ENCODE data around the gene ZNRF3. TPM values are rescaled to one million over a fixed set of nuclear protein-coding genes. Genes with fewer than 3 reads are reported as not detected.
"Not testable (repeated sequence)": the region's sequence is repeated elsewhere in the genome, so short reads cannot be mapped to it uniquely, and the experiment has no call there.

Gene ZNRF3
- polyA plus RNA-seq, 3 donors, result 26.9 to 28.8 (median 27.6) TPM

DNA sequence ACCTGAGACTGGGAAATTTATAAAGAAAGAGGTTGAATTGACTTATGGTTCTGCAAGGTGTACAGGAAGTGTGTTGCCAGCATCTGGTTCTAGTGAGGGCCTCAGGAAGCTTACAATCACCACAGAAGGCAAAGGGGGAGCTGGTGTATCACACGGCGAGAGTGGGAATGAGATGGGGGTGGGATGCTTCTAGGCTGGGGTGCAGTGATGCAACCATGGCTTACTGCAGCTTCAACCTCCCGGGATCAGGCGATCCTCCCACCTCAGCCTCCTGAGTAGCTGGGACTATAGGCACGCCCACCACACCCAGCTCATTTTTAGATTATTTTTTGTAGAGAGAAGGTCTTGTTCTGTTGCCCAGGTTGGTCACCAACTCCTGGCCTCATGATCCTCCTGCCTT lies 117.3 kb downstream of the ZNRF3 start:
- no peak for DNase-seq (ENCODE audit: low read depth in 3 of 3, low spot score in 2 of 3)

DNA sequence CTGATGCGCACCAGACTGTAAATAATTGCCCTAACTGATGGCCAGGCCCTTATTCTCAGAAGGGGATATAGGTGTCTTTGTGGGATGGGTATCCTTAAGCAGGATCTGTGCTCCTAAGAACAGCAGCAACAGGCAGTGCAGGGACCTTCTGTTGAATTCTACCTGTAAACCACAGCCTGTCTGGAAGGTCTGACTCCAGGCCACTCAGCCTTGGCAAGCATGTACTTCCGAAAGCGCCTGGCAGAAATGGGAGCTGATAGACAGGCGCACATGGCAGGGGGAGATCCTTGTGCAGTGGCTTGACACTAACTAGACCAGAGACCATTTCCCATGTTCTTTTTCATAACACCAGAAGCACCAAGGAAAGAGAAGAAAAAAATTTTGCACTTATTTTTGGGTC lies 119.2 kb downstream of the ZNRF3 start:
- no peak for DNase-seq (ENCODE audit: low read depth in 3 of 3, low spot score in 2 of 3)

DNA sequence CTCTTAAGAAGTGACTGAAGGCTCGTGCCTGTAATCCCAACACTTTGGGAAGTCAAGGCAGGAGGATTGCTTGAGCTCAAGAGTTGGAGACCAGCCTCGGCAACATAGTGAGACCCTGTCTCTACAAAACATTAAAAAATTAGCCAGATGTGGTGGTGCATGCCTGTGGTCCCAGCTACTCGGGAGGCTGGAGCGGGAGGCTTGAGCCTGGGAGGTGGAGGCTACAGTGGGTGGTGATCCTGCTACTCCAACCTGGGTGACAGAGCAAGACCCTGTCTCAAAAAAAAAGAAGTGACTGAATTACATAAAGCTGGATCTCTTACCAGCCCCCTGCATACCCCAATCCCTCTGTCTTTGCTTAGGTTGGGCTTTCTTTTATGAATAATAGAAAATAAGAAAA lies 120.2 kb downstream of the ZNRF3 start:
- DNase-seq (ENCODE audit: low read depth in 3 of 3, low spot score in 2 of 3), result no peak

DNA sequence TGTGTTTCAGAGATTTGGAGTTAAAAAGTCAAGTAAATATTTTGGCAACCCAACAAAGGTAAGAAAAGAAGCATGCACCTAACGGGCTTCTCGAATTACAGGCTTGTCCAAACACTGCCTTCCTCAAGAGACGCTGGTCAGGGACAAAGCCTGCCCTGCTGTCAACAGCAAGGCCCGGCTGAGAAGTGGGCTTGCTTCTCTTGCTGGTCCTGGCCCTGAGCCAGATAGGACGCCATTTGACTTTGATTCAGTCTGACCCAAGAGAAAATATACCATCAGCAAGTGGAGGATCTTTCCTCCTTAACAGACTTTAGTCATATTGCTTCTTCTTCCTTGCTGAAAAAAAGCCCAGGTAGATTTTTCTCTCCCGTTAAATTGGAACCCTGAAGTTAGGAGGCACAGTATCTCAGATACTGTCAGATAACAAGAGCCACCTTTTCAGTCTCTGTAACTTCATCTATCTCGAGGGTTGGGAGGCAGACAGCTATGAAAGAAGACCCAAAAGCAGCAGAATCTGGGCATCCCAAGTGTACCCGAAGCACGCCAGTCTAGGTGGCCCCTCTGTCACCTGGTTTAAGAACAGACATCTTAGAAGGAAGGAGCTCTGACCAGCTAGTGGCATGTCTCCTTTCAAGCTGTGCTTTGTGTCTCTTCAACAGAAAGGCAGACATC lies 120.7 kb downstream of the ZNRF3 start:
- DNase-seq (ENCODE audit: low read depth in 3 of 3, low spot score in 2 of 3), result no peak

DNA sequence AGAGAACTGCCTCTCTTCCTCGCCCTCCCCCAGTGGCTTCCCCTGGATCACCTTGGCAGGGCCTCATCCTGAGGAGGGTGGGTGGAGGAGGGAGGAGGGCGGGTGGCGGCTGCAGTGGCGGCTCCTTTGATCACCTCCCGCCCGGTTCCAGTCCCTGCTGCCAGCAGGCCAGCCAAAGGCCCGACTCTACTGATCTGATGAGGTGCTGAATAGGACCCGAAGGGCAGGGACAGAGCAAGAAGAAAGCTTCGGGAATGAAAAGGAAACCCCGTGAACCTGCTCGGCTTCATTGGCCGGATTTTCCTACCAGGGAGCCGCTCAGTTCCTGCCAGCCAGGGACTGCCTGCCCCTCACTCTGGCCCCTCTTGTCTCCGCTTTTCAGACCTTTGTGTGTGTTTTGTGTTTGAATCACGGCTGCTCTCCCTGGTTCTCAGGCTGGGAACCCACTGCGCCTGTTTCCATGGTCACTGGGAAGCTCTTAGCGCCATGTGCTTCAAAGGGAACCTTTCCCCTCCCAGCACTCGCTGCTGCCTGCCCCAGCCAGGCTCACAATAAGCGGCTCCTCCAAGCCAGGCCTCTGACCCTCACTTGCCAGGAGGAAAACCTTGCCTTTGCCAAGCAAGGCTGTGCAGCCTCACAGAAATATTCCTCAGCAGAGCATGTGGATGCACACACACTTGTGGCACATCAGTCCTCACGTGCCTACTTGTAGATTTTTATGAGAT lies 121.4 kb downstream of the ZNRF3 start:
- no peak for DNase-seq (ENCODE audit: low read depth in 3 of 3, low spot score in 2 of 3)

DNA sequence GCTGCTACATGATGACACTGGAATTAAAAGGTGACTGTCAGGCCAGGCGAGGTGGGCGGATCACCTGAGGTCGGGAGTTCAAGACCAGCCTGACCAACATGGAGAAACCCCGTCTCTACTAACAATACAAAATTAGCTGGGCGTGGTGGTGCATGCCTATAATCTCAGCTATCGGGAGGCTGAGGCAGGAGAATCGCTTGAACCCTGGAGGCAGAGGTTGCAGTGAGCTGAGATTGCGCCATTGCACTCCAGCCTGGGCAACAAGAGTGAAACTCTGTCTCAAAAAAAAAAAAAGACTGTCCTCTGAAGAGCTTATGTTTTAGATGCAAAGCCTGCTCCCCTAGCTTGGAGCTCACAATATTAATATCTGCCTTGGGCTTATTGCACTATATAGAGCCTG lies 122.4 kb downstream of the ZNRF3 start:
- DNase-seq (ENCODE audit: low read depth in 3 of 3, low spot score in 2 of 3), result not testable (repeated sequence)

DNA sequence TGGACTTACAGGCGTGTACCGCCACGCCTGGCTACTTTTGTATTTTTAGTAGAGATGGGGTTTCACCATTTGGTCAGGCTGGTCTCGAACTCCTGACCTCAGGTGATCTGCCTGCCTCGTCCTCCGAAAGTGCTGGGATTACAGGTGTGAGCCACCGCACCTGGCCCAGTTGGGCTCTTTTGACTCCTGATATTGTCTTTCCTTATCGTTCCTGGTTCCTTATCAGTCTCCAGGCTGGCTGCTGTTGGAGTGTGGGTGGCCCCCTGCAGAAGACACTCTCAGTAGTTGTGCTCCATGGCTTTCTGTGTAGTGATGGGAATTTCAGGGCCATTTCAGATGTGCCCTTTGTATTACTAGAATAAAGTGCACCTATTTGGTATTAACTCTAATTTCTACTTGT lies 123.0 kb downstream of the ZNRF3 start:
- DNase-seq (ENCODE audit: low read depth in 3 of 3, low spot score in 2 of 3), result no peak

DNA sequence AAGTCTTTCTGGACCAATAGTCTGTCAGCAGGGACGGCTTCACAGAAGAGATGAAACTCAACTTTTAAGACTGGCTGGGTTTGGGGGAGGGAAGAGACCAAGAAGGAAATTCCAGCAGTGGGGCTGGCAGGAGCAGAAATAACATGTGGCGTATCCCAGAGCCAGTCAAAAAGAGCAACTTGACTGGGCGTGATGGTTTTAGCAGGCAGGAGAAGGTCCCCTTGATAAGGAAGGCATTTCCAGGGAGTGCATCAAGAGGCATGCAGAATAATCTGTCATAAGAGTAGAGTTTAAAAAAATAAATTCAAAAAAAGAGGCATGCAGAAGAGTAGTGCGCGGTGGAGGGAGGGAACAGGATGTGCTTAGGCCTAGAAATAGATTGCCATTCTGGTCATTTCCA lies 125.8 kb downstream of the ZNRF3 start:
- DNase-seq (ENCODE audit: low read depth in 3 of 3, low spot score in 2 of 3), result no peak

DNA sequence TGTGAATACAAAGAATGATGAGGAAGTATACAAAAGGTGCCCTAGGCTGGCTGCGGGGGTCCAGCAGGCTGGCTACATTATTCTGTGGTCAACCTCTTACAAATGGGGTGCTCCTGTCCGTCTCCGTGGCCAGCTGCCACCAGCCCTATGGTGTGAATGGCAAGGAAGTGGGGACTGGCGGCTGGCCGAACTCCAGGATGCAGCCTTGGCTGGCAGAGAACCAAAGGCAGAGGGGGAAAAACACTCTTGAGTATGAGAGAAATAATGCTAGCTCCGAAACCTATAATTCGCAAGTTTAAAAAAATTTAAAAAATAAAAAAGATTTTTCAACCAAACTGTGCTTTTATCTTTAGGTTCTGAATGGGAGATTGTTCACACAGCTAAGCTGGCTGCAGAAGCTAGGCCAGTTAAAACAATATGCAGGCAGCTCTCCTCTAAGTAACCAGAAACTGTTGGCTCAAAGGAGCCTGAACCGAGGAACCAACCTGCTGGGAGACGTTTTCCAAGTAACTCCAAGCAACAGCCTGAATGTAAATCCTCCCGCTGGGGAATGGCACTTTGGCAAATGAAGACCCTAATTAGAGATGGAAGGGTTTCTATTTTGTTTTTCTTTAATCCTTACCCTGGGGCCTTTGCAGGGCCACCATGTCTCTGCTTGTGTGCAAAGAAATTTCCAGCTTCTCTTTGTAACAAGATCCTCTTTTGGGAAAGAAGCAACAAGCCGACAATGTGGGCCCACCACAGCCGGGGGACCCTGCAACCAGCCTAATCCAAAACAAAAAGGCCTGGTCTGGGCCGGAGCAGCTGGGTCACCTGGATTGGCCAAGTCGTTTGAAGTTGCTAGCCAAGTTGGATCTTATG lies 128.1 kb downstream of the ZNRF3 start:
- no peak for DNase-seq (ENCODE audit: low read depth in 3 of 3, low spot score in 2 of 3)

DNA sequence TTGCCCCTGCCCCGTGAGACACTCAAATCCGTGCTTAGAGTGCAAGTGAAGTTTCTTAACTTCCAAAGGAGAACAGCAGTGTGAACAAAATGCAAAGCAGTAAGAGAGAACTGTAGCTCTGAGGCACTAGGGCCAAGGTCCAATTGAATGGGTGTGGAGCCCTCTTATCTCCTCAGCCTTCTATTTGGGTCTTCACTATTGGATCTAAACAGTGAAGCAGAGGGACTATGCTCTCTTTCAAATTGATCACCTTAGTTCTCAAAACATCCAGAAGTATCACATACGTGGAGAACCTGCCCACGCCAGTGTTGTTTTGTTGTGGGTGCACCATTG lies 128.7 kb downstream of the ZNRF3 start:
- DNase-seq (ENCODE audit: low read depth in 3 of 3, low spot score in 2 of 3), result no peak

DNA sequence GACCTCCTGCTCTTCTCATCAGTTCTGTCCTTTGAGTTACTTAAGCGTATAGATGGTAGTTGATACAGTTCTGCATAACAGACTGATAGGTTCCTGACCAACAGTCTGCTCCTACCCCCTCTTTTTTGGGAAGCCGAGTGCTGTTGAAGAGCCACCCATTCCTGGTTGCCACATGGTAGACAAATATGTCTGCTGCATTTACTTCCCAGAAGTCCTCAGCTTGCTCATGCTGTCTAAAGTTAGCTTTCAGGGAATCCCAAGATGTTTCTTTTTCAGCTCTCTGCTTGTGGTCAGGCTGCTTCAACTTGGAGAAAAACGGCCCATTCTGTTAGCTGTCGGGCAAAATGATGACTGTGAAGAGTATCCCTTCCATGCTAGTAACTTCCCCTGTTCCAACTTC lies 129.6 kb downstream of the ZNRF3 start:
- DNase-seq (ENCODE audit: low read depth in 3 of 3, low spot score in 2 of 3), result no peak

DNA sequence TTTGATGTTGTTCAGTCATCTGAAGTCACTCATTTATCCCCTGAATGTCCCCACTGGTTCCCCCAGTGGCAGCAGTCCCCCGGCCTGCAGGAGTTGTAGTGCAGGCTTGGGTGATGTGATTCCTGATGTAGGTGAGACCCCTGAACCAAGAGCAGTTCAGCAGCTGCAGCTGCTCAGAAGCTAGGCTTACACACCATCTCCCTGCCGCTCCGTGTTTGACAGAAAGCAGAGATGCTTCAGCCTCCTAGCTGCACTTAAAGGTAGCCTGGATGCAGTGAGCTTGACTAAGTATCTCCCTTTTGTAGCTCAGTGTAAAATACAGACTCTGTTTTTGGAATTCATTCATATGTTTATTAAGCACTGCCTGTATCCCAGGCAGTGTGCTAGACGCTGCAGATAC lies 130.9 kb downstream of the ZNRF3 start:
- no peak for DNase-seq (ENCODE audit: low read depth in 3 of 3, low spot score in 2 of 3)

DNA sequence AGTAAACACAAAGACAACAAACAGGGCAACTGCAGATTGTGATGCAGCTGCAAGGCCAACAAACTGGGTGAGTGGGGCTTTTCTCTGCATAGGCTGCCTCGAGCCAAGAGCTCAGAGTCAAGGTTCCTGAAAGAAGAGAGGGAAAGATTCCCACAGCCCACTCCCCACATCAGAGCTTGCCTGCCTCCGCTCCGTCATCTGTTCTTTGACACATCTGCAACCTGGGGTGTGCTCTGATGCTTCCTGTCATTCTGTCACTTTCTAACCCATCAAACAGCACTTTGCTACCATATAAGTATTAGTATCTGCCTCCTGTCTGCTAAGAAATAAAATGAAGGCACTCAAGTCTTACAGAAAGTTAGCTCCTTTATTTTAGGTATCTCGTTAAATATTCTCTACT lies 131.4 kb downstream of the ZNRF3 start:
- no peak for DNase-seq (ENCODE audit: low read depth in 3 of 3, low spot score in 2 of 3)

DNA sequence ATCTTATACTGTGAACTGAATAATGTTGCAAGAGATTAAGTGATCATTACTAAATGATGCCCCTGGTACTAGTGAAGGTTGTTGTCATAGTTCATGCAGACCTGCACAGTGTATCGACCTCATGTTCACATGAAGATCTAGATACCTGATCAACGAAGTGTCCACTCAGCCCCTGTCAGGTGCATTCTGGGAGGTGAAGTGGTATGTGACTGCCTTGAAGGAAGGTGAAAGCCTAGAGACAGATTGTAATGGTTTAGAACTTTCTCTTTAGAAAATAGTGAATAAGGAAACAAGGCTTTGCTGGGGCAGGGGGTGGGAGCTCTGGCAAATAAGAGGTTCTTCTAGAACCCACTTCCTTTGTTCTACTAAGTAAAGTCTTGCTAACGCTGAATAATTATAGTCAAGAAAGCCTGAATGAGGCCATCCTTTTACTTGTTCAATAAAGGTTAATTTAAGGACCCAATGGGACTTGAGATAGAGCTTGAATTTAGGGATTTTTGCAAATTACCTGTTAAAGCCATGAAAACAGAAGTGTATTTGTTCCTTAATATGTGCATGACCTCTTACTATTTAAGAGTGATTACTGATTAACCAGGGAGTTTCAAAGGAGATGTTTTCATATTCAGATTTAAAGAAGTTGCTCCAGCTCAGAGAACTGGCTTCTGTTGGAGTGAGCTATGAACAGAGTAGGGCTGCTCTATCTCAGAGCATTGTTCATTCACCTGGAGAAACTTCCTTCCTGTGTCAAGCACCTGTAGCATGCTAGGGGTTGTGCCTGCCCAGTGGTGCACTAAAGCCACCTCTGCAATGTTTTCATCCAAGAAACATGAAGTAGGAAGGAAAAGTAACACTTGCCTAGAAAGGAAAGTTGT lies 132.9 kb downstream of the ZNRF3 start:
- no peak for DNase-seq (ENCODE audit: low read depth in 3 of 3, low spot score in 2 of 3)

DNA sequence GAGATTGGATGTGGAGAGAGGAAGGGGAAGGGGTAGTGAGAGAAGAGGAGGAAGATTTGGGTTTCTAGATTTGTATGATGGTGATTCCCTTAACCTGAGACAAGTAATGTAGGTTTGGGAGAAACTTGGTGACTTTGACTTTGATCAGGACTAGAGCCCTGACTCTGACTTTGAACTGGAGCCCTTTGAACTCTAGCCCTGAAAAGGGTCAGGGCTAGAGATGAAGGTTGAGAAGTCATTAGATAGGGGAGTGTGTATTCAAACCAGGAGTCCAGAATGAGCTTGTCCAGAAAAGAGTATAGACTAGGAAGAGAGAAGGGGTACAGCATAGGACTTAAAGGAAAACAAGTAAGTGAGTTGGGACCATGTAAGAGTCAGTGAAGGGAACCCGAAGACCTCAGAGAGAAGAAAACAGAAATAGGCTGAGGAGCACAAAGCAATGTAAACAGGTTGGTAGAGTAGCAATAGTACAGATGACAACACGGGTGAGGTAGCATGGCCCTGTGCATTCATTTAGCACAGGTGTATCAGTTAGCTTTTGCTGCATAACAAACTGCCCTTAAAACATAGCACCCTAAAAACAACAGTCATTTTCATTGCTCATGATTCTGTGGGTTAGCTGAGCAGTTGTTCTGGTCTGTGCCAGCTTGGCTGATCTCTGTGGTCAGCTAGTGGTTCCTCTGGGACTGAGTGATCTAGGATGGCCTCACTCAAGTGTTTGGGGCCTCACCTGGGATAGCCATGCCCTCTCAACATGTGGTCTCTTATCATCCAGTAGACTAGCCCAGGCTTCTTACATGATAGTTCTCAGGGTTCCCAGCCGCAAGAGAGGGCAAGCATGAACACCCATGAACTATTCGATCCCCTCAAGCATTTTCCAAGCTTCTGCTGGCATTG lies 135.2 kb downstream of the ZNRF3 start:
- DNase-seq (ENCODE audit: low read depth in 3 of 3, low spot score in 2 of 3), result no peak

DNA sequence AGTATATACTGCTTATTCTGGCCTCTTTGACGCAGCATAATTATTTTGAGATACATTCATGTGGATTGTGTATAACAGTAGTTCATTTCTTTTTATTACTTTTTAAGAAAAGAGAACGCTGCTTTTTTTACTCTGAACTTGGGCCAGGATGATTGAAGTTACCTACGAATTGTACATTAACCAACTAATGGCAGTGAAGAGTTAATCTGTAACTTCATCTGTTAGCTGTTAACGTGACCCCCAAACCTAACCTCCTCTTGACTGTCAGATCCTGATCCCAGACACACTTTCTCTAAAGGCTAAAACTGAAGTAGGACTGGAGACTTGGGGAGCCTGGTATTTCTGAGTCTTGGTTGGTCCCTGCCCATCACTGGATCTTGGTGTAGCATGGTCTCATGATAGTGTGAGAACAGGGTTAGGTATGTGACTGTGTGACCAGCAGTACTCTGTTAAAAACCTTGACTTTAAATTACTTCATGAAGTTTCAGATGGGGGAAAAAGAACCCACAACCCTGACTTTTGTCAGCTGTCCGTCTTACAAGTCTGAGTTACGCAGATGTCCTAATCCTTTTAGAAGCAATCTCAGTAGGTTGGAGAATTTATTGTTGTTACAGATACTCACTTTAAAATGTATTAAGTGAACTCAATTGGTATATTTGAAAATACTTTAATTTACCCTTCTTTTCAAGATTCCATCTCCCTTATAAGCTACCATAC lies 138.9 kb downstream of the ZNRF3 start:
- DNase-seq (ENCODE audit: low read depth in 3 of 3, low spot score in 2 of 3), result no peak

DNA sequence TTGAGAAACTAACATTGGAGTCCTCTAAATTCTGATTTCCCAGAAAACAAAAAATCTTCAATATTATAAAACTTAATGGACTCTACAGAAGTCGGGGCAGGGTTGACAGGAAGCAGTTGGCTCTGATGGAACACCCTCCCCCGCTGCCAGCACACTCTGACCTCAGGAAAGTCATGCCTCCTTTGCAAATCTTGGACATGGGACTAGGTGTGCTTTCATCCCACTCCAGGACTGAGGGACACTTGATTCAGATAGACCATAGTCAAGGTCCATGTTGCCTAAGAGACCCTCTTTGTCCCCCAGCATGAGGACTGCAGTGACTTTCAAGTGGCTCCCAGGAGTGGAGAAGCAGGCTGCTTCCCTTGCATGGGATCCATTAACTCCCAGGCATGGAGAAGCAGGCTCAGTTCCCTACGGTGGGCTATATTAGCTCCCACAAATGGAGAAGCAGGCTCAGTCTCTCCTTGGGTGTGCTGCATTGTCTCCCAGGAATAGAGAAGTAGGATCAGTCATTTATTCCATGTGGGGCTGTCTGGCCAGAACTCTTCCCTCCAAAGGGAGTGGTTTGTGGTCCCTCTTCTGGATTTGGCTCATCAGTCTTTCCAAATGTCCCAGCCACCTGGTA lies 139.9 kb downstream of the ZNRF3 start:
- no peak for DNase-seq (ENCODE audit: low read depth in 3 of 3, low spot score in 2 of 3)

DNA sequence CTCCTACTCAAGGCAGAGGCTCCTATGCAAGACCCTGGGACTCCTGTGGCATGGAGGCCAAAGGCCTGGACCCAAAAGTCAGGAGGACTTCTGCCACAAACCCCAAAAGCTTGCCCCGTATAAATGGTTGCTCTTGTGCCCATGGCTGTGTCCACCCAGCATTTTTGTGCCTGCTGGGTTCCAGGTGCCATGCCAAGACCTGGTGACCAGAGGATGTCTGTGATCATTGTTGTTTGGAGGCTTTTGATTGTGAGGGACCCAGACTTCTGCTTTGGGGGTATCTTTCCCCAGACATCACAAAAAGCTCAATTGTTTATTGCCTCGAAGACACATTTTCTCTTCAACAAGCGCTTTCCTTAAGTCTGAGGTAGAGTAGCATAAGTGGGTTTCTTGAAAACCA lies 143.2 kb downstream of the ZNRF3 start:
- DNase-seq (ENCODE audit: low read depth in 3 of 3, low spot score in 2 of 3), result no peak

DNA sequence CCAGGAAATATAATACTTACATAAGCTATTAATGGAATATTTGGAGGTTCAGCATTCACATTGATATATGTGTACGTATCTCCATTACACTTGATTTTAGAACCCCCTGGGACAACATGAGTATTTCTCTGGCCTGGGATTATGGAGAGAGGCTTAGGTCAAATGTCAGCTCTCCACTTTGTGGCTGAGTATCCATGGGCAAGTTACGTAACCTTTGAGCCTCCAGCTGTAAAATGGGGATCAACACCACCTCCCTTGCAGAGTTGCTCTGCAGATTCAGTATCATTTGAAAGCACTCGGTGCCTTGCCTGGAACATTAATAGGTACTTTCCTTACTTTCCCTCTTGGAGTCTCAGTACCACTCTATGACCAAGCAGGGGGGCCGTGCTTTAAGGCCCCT lies 145.1 kb downstream of the ZNRF3 start:
- no peak for DNase-seq (ENCODE audit: low read depth in 3 of 3, low spot score in 2 of 3)

All from right renal cortex interstitium (tissue), 3 donors.